Activated CD4-positive, CD25-positive, alpha-beta regulatory T cell treated with anti-CD3 and anti-CD28 coated beads, Interleukin-2, amount 50 U/mL, for 72 hours (primary cell): ENCODE measurements around the gene PRDM7.

Experiments
- DNase-seq: peaks from one replicate; pipeline ENCODE4 v3.0.0; 2021

PRDM7 gene

DNA sequence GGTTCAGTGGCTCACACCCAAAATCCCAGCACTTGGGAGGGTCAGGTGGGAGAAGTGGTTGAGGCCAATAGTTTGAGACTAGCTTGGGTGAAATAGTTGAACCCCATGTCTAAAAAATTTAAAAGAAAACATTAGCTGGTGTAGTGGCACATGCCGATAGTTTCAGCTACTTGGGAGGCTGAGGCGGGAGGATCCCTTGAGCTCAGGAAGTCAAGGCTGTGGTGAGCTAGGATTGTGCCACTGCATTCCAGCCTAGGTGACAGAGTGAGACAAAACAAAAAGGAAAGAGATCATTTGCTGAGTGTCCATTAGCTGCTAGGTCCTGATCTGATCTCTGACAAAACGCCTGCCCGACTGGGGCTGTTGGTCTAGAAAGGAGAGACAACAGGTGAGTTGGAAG is 43.7 kb downstream of the PRDM7 start:
- DNase-seq = no peak

DNA sequence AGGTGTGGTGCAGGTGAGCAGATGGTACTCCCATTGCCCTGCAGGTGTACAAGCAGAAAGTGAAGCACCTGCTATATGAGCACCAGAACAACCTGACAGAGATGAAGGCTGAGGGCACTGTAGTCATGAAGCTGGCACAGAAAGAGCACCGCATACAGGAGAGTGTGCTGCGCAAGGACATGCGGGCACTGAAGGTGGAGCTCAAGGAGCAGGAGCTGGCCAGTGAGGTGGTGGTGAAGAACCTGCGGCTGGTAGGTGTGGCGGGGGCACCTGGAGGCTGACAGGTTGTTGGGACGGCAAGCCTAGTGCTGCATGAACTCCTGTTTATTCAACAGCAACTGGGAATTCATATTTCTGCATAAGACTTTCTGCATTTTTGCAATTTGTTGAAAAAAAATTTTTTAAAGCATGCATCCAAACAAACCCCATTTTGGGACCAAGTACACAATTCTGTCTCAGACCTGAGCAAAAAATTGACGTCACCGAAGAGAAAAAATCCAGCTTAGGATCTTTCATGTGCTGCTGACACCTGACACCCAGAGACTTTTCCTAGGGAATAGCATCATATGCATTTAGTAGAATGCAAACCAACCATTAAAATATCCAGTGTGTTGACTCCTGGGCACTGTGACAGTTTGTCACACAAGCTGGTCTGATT is 44.3 kb downstream of the PRDM7 start:
- no peak for DNase-seq

DNA sequence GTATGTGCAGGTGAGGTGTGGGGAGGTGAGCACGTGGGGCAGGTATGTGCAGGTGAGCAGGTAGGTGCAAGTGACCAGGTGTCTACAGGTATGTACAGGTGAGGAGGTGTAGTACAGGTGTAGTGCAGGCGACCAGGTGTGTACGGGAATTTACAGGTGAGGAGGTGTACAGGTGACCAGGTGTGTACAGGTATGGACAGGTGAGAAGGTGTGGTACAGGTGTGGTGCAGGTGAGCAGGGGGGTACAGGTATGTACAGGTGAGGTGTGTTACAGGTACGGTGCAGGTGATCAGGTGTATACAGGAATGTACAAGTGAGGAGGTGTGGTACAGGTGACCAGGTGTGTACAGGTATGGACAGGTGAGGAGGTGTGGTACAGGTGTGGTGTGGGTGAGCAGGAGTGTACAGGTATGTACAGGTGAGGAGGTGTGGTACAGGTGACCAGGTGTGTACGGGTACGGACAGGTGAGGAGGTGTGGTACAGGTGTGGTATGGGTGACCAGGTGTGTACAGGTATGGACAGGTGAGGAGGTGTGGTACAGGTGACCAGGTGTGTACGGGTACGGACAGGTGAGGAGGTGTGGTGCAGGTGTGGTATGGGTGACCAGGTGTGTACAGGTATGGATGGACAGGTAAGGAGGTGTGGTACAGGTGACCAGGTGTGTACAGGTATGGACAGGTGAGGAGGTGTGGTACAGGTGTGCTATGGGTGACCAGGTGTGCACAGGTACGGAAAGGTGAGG is 45.0 kb downstream of the PRDM7 start:
- no peak for DNase-seq

DNA sequence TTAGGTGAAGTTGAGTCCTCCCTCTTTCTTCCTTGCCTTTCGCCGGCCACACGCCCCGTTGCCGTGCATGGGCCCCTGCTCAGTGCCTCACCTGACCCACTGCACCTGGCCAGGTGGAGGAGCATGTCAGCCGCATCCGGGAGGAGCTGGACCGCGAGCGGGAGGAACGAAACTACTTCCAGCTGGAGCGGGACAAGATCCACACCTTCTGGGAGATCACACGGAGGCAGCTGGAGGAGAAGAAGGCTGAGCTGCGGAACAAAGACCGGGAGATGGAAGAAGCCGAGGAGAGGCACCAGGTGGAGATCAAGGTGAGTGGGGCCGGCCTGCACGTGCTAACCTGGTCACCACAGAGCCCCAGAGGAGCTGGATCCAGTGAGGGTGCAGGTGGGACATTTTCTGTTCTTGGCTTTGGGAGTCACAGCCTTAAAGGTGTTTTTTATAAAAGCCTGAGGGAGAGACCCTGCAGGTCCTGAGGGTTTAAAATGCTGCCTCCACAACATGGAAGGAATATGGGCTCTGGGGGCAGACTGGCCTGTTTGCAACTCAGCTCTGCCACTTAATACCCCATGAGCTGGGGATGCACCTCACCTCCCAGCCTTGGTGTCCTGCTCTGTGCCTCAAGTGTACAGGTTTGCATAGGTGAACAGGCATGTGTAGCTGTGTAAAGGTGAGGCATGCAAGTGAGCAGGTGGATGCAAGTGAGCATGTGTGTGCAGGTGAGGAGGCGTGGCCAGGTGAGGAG is 45.8 kb downstream of the PRDM7 start:
- no peak for DNase-seq

DNA sequence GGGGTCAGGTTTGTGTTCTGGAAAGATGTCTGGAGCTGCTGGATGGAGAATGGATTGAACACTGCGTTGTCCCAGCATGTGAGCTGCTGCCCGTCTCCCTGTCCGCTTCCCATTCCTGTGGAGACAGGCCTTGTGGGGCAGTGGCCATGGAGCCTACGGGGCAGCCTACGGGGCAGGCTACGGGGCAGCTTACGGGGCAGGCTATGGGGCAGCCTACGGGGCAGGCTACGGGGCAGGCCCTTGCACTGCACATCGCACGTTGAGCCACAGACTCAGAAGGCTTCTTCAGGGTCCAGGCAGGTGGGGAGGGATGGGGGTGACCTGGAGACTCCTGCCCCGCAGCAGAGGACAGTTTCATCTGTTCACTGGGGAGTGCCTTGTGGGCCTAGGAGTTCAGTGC is 48.1 kb downstream of the PRDM7 start:
- DNase-seq = no peak

GRCh38 chr16:90027611-90028010 is 49.5 kb downstream of the PRDM7 start:
- no peak for DNase-seq

GRCh38 chr16:90026135-90026534 is 51.0 kb downstream of the PRDM7 start:
- DNase-seq = no peak

- no peak for DNase-seq
These were observed 54.1 kb downstream of the PRDM7 start for GRCh38 chr16:90023078-90023447.

DNA sequence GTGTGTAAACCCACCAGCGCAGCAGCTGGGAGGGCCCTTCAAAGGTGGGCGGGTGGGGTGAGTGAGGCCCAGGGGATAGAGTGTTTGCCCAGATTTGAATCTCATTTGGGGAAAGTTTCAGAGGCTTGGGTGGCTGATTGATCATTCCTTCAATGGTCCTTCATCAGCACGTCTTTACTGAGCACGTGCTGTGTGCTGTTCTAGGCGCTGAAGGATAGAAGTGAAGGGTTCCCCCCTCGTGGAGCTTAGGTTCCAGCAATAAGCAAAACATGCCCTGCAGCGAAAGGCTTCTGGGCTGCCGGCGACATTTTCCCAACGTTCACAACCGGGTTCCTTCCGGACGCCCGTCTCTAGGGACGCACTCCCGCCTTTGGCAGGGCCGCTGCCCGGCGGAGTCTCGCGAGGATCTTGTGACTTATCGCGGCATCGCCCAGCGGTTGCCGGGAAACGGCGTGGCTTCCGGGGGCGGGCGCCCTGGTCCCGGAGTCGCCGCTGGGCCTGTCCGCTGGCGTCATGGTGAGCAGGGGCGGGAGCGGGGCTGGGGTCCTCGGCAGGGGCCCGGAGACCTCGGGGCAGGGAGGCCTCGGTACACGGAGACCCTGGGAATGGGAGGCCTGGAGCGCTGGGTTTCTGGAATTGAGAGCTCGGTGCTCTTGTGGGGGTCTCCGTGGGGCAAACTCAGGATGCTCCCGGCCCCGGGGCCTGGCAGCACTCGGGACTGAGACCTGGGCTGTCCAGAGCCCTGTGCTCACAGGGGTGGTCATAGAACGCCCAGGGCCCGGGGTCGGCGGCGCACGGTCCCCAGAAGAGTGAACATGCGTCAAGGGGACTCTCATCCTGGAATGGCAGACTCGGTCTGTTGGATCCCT is 54.7 kb downstream of the PRDM7 start:
- DNase-seq = peak; percentile 90

DNA sequence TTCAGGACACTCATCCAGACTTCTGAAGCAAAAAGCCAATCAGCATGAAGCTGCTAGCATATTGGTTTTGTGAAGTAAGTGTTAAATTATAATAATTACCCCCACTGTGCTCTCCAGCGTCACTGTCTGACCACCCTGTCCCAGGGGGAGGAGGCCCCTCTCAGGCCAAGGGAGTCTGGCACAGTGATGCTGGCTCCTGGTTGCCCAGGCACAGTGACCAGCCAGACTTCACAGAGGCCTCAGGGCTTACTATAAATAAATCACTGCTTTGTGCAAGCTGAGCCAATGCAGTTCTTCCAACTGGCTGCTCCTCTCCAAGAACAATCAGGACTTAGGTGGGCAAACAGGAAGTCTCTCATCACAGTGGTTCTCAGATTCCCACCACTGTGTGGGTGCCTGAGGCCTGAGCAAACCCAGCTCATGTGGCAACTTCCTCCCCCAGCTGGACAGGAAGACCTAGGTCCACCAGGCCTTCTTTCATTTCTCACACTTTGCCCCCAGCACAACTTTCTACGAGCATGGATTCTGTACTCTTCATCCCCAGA is 56.2 kb downstream of the PRDM7 start:
- no peak for DNase-seq

DNA sequence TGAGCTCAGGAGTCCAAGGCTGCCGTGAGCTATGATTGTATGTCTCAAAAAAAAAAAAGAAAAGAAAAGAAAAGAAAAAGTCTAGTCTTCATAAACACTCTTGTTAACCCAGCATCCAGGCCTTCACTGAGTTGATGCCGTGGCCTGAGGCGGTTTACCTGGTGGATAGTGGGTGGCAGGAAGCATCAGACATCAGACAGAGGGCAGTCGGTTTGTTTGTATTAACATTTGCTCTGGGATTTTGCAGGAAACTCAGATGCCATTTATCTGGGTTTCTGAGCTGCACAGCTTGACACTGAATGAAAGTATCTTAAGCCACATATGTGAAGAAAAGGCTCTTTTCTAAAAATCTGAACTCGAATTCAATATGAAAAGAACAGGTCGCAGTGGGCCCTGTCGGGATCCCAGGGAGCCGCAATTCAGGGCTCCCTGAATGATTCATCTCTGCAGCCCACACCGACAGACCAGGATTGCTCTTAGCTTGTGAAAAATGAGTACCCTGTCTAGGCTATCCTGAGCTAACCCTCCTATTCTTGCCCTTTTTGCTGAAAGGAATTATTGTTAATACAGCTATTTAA is 56.8 kb downstream of the PRDM7 start:
- DNase-seq = no peak

DNA sequence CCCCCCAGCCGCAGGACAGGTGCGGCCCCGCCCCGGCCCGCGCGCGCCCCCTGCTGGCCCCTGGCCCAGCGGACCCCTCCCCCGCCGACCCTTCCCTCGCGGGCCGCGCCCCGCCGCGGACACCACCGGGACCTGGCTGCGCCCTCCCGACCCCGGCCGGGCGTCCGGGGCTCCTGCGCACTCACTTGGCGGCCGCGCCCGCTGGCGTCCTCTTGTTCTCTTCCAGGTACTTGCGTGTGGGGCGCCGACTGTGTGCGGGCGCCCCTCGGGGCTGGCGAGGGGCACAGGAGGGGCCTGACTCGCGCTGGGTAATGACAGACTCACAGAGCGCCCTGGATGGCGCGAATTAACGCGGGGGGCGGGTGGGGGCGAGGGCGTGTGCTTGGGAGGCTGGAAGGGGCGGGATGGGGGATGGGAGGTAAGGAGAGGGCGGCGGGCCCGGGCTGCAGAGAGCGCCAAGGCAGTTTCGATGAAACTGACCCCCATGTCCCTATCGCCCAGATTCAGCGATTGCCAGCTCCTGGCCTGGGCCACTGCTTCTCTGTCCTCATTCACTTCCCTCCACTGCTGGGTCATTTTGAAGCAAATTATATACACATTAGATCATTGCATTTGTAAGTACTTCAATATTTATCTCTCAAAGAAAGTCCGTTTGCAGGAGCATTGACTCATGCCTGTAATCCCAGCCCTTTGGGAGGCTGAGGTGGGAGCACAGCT is 57.4 kb downstream of the PRDM7 start:
- DNase-seq = peak; percentile 55

- no peak for DNase-seq
These were observed 58.2 kb downstream of the PRDM7 start, which contains the start of gene DBNDD1 for GRCh38 chr16:90018652-90019542. Gene DBNDD1 (minus strand): TSS chr16:90019456. CDS start chr16:90019341, 115 bp downstream.

DNA sequence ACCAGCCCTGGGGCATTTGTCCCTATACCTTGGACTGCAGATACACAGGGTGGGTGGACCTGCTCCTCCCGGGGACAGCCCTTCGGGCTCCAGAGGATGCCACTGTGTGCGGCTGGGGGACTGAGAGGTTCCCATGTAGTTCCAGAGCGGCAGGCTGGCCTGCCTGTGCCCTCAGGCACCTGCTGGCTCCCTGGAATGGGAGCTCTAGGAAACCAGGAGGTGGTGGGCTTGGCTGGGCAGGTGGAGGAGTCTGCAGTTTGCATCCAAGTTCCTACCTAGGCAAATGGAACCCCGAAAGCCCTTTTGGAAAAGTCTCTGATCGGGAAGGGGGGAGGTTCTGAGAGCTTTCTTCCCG is 58.9 kb downstream of the PRDM7 start:
- no peak for DNase-seq

- DNase-seq = no peak
These were observed 60.7 kb downstream of the PRDM7 start for GRCh38 chr16:90016339-90016950.

- no peak for DNase-seq
These were observed 61.4 kb downstream of the PRDM7 start for GRCh38 chr16:90015586-90016338.

DNA sequence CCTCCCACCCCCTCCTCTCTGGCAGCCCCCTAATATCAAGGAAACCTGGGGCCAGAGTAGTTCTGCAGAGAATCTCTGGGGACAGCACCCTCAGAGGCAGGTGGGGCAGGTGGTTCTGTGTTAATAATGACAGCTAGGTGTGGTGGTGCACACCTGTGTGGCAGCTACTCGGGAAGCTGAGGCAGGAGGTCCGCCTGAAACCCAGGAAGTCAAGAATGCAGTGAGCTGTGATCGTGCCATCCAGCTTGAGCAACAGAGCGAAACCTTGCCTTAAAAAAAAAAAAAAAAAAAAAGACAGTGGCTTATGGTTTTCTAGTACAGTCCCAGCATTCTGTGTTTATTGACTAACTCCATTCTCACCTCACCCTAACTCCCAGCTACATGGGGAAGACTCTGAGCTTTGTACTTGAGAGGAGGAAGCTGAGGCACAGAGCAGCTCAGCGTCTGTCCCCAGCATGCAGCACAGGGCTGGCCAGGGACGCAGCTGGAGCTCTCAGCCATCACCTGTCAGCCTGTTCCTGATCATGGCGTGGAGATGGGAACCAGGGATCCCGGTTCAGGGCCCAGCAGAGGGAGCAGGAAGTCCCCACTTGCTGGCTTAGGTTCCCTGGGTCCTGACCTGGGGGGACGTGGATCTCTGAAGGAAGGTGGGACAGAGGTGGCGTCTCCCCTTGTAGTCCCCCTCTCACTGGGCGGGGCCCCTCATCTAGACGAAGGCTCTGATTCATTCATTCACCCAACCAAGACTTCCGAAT is 64.0 kb downstream of the PRDM7 start:
- DNase-seq = no peak

- DNase-seq = no peak
These were observed 65.1 kb downstream of the PRDM7 start for GRCh38 chr16:90011908-90012501.
